Right lobe of liver (tissue), 4 donors: ENCODE data around the gene DNAJC10.

Source experiments
- CTCF ChIP-seq, 4 donors: fragments of 200-600 bp in 3 of 4; fragments of 450-650 bp in 1 of 4; IDR thresholded peaks; one replicate each; pipeline versions ENCODE4 v1.5.1 to v1.8.0; 2016 to 2022; ENCODE audit warnings: antibody characterized with exemption in 4 of 4, mild to moderate bottlenecking in 2 of 4
- POLR2A ChIP-seq: fragments of 450-650 bp; IDR thresholded peaks from one replicate; pipeline ENCODE4 v1.6.1; 2017; ENCODE audit warnings: antibody characterized with exemption, mild to moderate bottlenecking
- donor health status: DM: no; HTN: no; CAD: no.
- donor health status: DM: no; HTN: no; CAD: no.
- donor health status: DM: no; HTN: yes; CAD: no.

GRCh38 chr2:182827182-182827879, 111.3 kb downstream of the DNAJC10 start:
- TF ChIP-seq CTCF (IDR thresholded peaks at IDR 0.05) (no peak), POLR2A (no peak)
